HEK293 (cell line): Measurements from ENCODE around the gene DOCK8.

Experiments used
- CTCF ChIA-PET: fragments of 350-600 bp; formaldehyde crosslinking; extraction: SDS; loops from one replicate; lab custom pipeline; 2021; ENCODE audit warnings: antibody characterized with exemption; lab: Yijun Ruan, JAX
- POLR2A ChIA-PET: fragments of 300-600 bp; formaldehyde crosslinking; extraction: SDS; loops from one replicate; lab custom pipeline; 2020; ENCODE audit warnings: antibody characterized with exemption, inconsistent platforms; lab: Yijun Ruan, JAX
- H3K27ac ChIP-seq: fragments of 200-500 bp; sonication (Bioruptor generic); 2 replicates; pipeline ENCODE4 v1.5.1; 2014; ENCODE audit warnings: low read depth, low read length, control low read depth, inconsistent platforms; ENCODE audit errors: extremely low read depth
- H3K36me3 ChIP-seq, 2 experiments: fragments of 200-500 bp in 1 of 2; sonication (Bioruptor generic) in 1 of 2; 1 replicate in 1 of 2; 2 replicates in 1 of 2; pipeline ENCODE4 v1.5.1; 2014 to 2017; ENCODE audit warnings: inconsistent platforms in 2 of 2, low read length in 2 of 2; ENCODE audit not compliant: control insufficient read depth in 2 of 2, insufficient read depth in 1 of 2
- H3K4me1 ChIP-seq: fragments of 200-500 bp; sonication (Bioruptor generic); 2 replicates; pipeline ENCODE4 v1.5.1; 2014; ENCODE audit warnings: mild to moderate bottlenecking, low read length, inconsistent platforms; ENCODE audit not compliant: control insufficient read depth, insufficient read depth
- H3K4me3 ChIP-seq: 2 replicates; pipeline ENCODE4 v1.5.1; 2011; ENCODE audit warnings: low read depth, mild to moderate bottlenecking, control low read depth, low read length, moderate library complexity
- H3K9me3 ChIP-seq: fragments of 200-500 bp; sonication (Bioruptor generic); 2 replicates; pipeline ENCODE4 v1.5.1; 2014; ENCODE audit warnings: low read depth, low read length, inconsistent platforms; ENCODE audit not compliant: control insufficient read depth, insufficient read depth
- BCL11B ChIP-seq: fragments of 450-650 bp; formaldehyde crosslinking; IDR thresholded peaks from 2 replicates; pipeline ENCODE4 v1.5.1; 2016; ENCODE audit warnings: low read depth, missing biosample characterization, missing genetic modification characterization
- MZF1 ChIP-seq: fragments of 450-650 bp; formaldehyde crosslinking; IDR thresholded peaks from 2 replicates; pipeline ENCODE4 v1.5.1; 2017; ENCODE audit warnings: missing biosample characterization, missing genetic modification characterization, borderline replicate concordance
- YY1 ChIP-seq: fragments of 450-650 bp; formaldehyde crosslinking; IDR thresholded peaks from 2 replicates; pipeline ENCODE4 v1.5.1; 2018; ENCODE audit warnings: missing biosample characterization, missing genetic modification characterization
- ZEB2 ChIP-seq: fragments of 450-650 bp; formaldehyde crosslinking; IDR thresholded peaks from 2 replicates; pipeline ENCODE4 v1.5.1; 2016; ENCODE audit warnings: missing biosample characterization, missing genetic modification characterization
- ZNF114 ChIP-seq: fragments of 450-650 bp; formaldehyde crosslinking; IDR thresholded peaks from 2 replicates; pipeline ENCODE4 v1.5.0; 2017; ENCODE audit warnings: missing biosample characterization, missing genetic modification characterization
- ZNF302 ChIP-seq: fragments of 450-650 bp; formaldehyde crosslinking; IDR thresholded peaks from 2 replicates; pipeline ENCODE4 v1.5.1; 2016; ENCODE audit warnings: missing biosample characterization, missing genetic modification characterization, low read depth
- ZNF324 ChIP-seq: fragments of 450-650 bp; formaldehyde crosslinking; IDR thresholded peaks from 2 replicates; pipeline ENCODE4 v1.5.1; 2016; ENCODE audit warnings: missing biosample characterization, missing genetic modification characterization
- ZNF394 ChIP-seq: fragments of 450-650 bp; formaldehyde crosslinking; IDR thresholded peaks from 2 replicates; pipeline ENCODE4 v1.5.1; 2016; ENCODE audit warnings: missing biosample characterization, missing genetic modification characterization, mild to moderate bottlenecking, moderate library complexity, borderline replicate concordance
- ZNF404 ChIP-seq: fragments of 450-650 bp; formaldehyde crosslinking; IDR thresholded peaks from 2 replicates; pipeline ENCODE4 v1.5.1; 2017; ENCODE audit warnings: missing biosample characterization, missing genetic modification characterization
- ZNF416 ChIP-seq: fragments of 450-650 bp; formaldehyde crosslinking; IDR thresholded peaks from 2 replicates; pipeline ENCODE4 v1.5.1; 2016; ENCODE audit warnings: missing biosample characterization, missing genetic modification characterization
- ZNF433 ChIP-seq: fragments of 450-650 bp; formaldehyde crosslinking; IDR thresholded peaks from 2 replicates; pipeline ENCODE4 v1.5.1; 2016; ENCODE audit warnings: missing biosample characterization, missing genetic modification characterization, low read depth
- ZNF48 ChIP-seq: fragments of 450-650 bp; formaldehyde crosslinking; IDR thresholded peaks from 2 replicates; pipeline ENCODE4 v1.5.1; 2016; ENCODE audit warnings: missing biosample characterization, missing genetic modification characterization
- ZNF561 ChIP-seq: fragments of 450-650 bp; IDR thresholded peaks from 2 replicates; pipeline ENCODE4 v1.5.1; 2018; ENCODE audit warnings: missing biosample characterization, missing genetic modification characterization, borderline replicate concordance
- ZNF585B ChIP-seq: fragments of 450-650 bp; formaldehyde crosslinking; IDR thresholded peaks from 2 replicates; pipeline ENCODE4 v1.5.1; 2016; ENCODE audit warnings: missing biosample characterization, missing genetic modification characterization
- ZNF776 ChIP-seq: fragments of 450-650 bp; formaldehyde crosslinking; IDR thresholded peaks from 2 replicates; pipeline ENCODE4 v1.5.0; 2017; ENCODE audit warnings: missing biosample characterization, missing genetic modification characterization, borderline replicate concordance
- ZSCAN23 ChIP-seq: fragments of 450-650 bp; formaldehyde crosslinking; IDR thresholded peaks from 2 replicates; pipeline ENCODE4 v1.5.1; 2016; ENCODE audit warnings: missing biosample characterization, missing genetic modification characterization
- TF ChIP-seq, protein P1 (sequence below): fragments of 450-650 bp; IDR thresholded peaks from 2 replicates; pipeline ENCODE4 v1.5.1; 2018; ENCODE audit warnings: missing biosample characterization, missing genetic modification characterization
- TF ChIP-seq, protein P2 (sequence below): fragments of 450-650 bp; formaldehyde crosslinking; IDR thresholded peaks from 2 replicates; pipeline ENCODE4 v1.5.1; 2016; ENCODE audit warnings: missing biosample characterization, missing genetic modification characterization
- TF ChIP-seq, protein P3 (sequence below): fragments of 450-650 bp; formaldehyde crosslinking; IDR thresholded peaks from 2 replicates; pipeline ENCODE4 v1.5.1; 2016; ENCODE audit warnings: missing biosample characterization, missing genetic modification characterization, low read depth

DOCK8 gene

DNA sequence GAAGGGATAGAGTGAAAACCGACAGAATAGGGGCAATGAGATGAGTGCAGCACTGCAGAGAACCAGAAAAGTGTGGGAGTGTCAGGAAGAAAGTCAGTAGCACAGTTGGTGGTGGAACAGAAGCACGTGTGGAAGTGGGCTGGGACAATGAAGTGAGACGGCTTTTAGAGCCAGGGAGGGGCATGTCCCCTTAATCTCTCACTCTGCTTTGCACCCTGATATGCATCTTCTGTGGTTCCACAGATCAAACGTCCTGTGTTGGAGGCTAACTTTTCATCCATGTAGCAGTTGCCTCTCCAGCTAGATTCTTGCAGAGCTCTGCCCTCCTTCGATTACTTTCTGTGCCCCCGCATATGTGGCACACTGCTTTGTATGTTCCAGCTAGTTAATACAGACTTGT lies 163.6 kb downstream of the DOCK8 start:
- H3K9me3 ChIP-seq = no peaks in the 10 kb centered on the region
- TF ChIP-seq ZNF48 (tag by site-specific recombination) = no peak
- TF ChIP-seq ZNF561 (tag by site-specific recombination) = no peak
- TF ChIP-seq ZNF585B (tag by site-specific recombination) = no peak
- TF ChIP-seq, protein P1, sequence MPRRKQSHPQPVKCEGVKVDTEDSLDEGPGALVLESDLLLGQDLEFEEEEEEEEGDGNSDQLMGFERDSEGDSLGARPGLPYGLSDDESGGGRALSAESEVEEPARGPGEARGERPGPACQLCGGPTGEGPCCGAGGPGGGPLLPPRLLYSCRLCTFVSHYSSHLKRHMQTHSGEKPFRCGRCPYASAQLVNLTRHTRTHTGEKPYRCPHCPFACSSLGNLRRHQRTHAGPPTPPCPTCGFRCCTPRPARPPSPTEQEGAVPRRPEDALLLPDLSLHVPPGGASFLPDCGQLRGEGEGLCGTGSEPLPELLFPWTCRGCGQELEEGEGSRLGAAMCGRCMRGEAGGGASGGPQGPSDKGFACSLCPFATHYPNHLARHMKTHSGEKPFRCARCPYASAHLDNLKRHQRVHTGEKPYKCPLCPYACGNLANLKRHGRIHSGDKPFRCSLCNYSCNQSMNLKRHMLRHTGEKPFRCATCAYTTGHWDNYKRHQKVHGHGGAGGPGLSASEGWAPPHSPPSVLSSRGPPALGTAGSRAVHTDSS = no peak
- TF ChIP-seq ZNF324 (tag by site-specific recombination) = no peak
- TF ChIP-seq, protein P2, sequence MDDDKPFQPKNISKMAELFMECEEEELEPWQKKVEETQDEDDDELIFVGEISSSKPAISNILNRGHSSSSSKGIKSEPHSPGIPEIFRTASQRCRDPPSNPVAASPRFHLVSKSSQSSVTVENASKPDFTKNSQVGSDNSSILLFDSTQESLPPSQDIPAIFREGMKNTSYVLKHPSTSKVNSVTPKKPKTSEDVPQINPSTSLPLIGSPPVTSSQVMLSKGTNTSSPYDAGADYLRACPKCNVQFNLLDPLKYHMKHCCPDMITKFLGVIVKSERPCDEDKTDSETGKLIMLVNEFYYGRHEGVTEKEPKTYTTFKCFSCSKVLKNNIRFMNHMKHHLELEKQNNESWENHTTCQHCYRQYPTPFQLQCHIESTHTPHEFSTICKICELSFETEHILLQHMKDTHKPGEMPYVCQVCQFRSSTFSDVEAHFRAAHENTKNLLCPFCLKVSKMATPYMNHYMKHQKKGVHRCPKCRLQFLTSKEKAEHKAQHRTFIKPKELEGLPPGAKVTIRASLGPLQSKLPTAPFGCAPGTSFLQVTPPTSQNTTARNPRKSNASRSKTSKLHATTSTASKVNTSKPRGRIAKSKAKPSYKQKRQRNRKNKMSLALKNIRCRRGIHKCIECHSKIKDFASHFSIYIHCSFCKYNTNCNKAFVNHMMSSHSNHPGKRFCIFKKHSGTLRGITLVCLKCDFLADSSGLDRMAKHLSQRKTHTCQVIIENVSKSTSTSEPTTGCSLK (tag by site-specific recombination) = no peak
- no peak for TF ChIP-seq YY1 (tag by site-specific recombination)
- TF ChIP-seq, protein P3, sequence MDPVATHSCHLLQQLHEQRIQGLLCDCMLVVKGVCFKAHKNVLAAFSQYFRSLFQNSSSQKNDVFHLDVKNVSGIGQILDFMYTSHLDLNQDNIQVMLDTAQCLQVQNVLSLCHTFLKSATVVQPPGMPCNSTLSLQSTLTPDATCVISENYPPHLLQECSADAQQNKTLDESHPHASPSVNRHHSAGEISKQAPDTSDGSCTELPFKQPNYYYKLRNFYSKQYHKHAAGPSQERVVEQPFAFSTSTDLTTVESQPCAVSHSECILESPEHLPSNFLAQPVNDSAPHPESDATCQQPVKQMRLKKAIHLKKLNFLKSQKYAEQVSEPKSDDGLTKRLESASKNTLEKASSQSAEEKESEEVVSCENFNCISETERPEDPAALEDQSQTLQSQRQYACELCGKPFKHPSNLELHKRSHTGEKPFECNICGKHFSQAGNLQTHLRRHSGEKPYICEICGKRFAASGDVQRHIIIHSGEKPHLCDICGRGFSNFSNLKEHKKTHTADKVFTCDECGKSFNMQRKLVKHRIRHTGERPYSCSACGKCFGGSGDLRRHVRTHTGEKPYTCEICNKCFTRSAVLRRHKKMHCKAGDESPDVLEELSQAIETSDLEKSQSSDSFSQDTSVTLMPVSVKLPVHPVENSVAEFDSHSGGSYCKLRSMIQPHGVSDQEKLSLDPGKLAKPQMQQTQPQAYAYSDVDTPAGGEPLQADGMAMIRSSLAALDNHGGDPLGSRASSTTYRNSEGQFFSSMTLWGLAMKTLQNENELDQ (tag by site-specific recombination) = no peak
- no peak for TF ChIP-seq ZSCAN23 (tag by site-specific recombination)
- no peak for TF ChIP-seq ZNF416 (tag by site-specific recombination)
- no peak for TF ChIP-seq ZNF302
- no peak for TF ChIP-seq BCL11B (tag by site-specific recombination)
- POLR2A ChIA-PET = interaction anchor here (0.6 kb wide), 1 partner anchor 454 kb away, joined by 3 read pairs; no protein-coding TSS in a partner anchor
- no peak overlapping the region for H3K4me3 ChIP-seq
- CTCF ChIA-PET = interaction anchor here (0.6 to 1.2 kb wide), 2 partner anchors 8 to 57 kb away, joined by 3 to 4 read pairs; no protein-coding TSS in a partner anchor
- H3K4me1 ChIP-seq = no peaks in the 10 kb centered on the region
- H3K36me3 ChIP-seq = no peaks in the 10 kb centered on the region
- no peak overlapping the region for H3K27ac ChIP-seq

DNA sequence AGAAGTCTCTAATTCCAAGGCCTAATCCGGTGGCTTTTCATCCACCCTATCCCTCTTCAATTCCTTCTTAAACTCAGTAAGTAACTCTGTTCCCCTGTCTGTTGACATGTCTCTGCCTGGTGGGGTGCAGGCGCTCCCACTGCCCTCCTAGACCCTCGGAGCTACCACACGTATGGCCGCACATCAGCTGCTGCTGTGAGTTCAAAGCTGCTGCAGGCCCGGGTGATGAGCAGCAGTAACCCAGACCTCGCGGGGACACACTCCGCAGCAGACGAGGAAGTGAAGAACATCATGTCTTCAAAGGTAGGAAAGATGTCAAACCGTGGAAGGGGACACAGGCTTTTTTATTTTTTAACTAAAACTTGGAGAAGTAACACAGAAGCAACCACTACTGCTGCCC lies 167.7 kb downstream of the DOCK8 start:
- CTCF ChIA-PET = no interaction called here
- TF ChIP-seq ZNF433 (tag by site-specific recombination) = no peak
- no peak for TF ChIP-seq ZNF404 (tag by site-specific recombination)
- no peak for TF ChIP-seq MZF1 (tag by site-specific recombination)
- no peak for TF ChIP-seq ZNF776 (tag by site-specific recombination)
- TF ChIP-seq ZNF394 = no peak
- TF ChIP-seq ZNF114 (tag by site-specific recombination) = no peak
- TF ChIP-seq ZEB2 = no peak
- no peak overlapping the region for H3K27ac ChIP-seq
- H3K36me3 ChIP-seq = no peaks in the 10 kb centered on the region
- no peaks in the 10 kb centered on the region for H3K4me1 ChIP-seq
- H3K4me3 ChIP-seq = no peak overlapping the region
- POLR2A ChIA-PET = no interaction called here
- no peaks in the 10 kb centered on the region for H3K9me3 ChIP-seq
